GM12878 (cell line): ENCODE results near the gene FLT1. TPM values are rescaled to one million over a fixed set of nuclear protein-coding genes. Genes with fewer than 3 reads are reported as not detected.

Source experiments
- ATAC-seq: fragments of 200-7000 bp; cut with Tn5 transposase; 3 replicates; pipeline ENCODE4 v1.9.1; 2020; ENCODE audit warnings: mild to moderate bottlenecking, moderate library complexity
- BruUV-seq: library from RNA; stranded (reverse); fragments of 400-500 nt; replicated peaks from 2 replicates; lab custom pipeline; 2021; lab: Mats Ljungman, UMichigan
- CTCF ChIA-PET: fragments of 300-600 bp; sonication (Branson Sonifier 250); formaldehyde crosslinking; extraction: SDS; loops from one replicate; lab custom pipeline; 2021; ENCODE audit warnings: inconsistent platforms; lab: Yijun Ruan, JAX
- POLR2A ChIA-PET: fragments of 350-600 bp; formaldehyde crosslinking; extraction: SDS; loops from one replicate; lab custom pipeline; 2021; ENCODE audit warnings: inconsistent platforms; lab: Charles Lee
- RAD21 ChIA-PET: fragments of 300-600 bp; sonication (Branson Sonifier 250); formaldehyde crosslinking; loops from one replicate; lab custom pipeline; 2023; ENCODE audit warnings: antibody characterized with exemption; ENCODE audit not compliant: unreplicated experiment; lab: Charles Lee
- SMC1A ChIA-PET: fragments of 300-600 bp; sonication (Branson Sonifier 250); formaldehyde crosslinking; loops from one replicate; lab custom pipeline; 2023; ENCODE audit not compliant: unreplicated experiment, uncharacterized antibody; lab: Charles Lee
- DNase-seq: peaks from one replicate; pipeline ENCODE4 v3.0.0-alpha.2; 2011; ENCODE audit warnings: low read depth, low spot score
- FAIRE-seq: peaks from 3 replicates; lab custom pipeline; 2011; peaks lifted over from hg19 to GRCh38; lab: Jason Lieb, UNC
- H2AFZ ChIP-seq: 2 replicates; pipeline ENCODE4 v1.6.0; 2011; ENCODE audit warnings: low read depth, low read length, control low read depth; ENCODE audit not compliant: control insufficient read depth
- H3K27ac ChIP-seq: 2 replicates; pipeline ENCODE4 v1.5.1; 2011; ENCODE audit warnings: control low read depth; ENCODE audit not compliant: control insufficient read depth, insufficient read depth
- H3K27me3 ChIP-seq, 2 experiments: replicated peaks in 1 of 2; 2 replicates each; pipeline versions ENCODE4 v1.6.0 to v1.6.1; 2011; ENCODE audit warnings: low read length in 1 of 2; ENCODE audit not compliant: control insufficient read depth in 2 of 2, insufficient read depth in 2 of 2
- H3K36me3 ChIP-seq, 2 experiments: 2 replicates each; pipeline ENCODE4 v1.5.1; 2011; ENCODE audit warnings: low read length in 1 of 2; ENCODE audit not compliant: control insufficient read depth in 2 of 2, insufficient read depth in 2 of 2
- H3K4me1 ChIP-seq: 2 replicates; pipeline ENCODE4 v1.6.1; 2011; ENCODE audit warnings: mild to moderate bottlenecking, low read length, moderate library complexity, mixed read lengths; ENCODE audit not compliant: control insufficient read depth, insufficient read depth
- H3K4me2 ChIP-seq: 2 replicates; pipeline ENCODE4 v1.6.0; 2011; ENCODE audit warnings: control low read depth; ENCODE audit not compliant: control insufficient read depth, insufficient read depth
- H3K4me3 ChIP-seq: fragments of 200-600 bp; sonication (generic); 2 replicates; pipeline ENCODE4 v1.5.1; 2016
- H3K79me2 ChIP-seq: 2 replicates; pipeline ENCODE4 v1.6.0; 2011; ENCODE audit warnings: low read length; ENCODE audit not compliant: control insufficient read depth, insufficient read depth
- H3K9ac ChIP-seq: 2 replicates; pipeline ENCODE4 v1.8.0; 2011; ENCODE audit warnings: low read length, control low read depth, mixed read lengths; ENCODE audit not compliant: control insufficient read depth, insufficient read depth
- H3K9me3 ChIP-seq: replicated peaks from 3 replicates; pipeline ENCODE4 v1.5.1; 2011; ENCODE audit warnings: mild to moderate bottlenecking, low read length; ENCODE audit not compliant: control insufficient read depth, insufficient read depth
- H4K20me1 ChIP-seq: 2 replicates; pipeline ENCODE4 v1.6.0; 2011; ENCODE audit not compliant: control insufficient read depth, insufficient read depth
- CHD2 ChIP-seq: IDR thresholded peaks from 2 replicates; pipeline ENCODE4 v1.6.1; 2011; ENCODE audit warnings: low read depth, low read length, improper control_type of control experiment, borderline replicate concordance
- HCFC1 ChIP-seq: fragments of 150-350 bp; IDR thresholded peaks from 2 replicates; pipeline ENCODE4 v1.6.1; 2014; ENCODE audit warnings: low read length
- MTA3 ChIP-seq: IDR thresholded peaks from 2 replicates; pipeline ENCODE4 v1.6.1; 2012; ENCODE audit warnings: low read length, inconsistent platforms, borderline replicate concordance
- PML ChIP-seq: IDR thresholded peaks from 2 replicates; pipeline ENCODE4 v1.6.1; 2012; ENCODE audit warnings: low read length, inconsistent platforms
- POU2F2 ChIP-seq: IDR thresholded peaks from 3 replicates; pipeline ENCODE4 v1.6.1; 2011; ENCODE audit warnings: low read depth, mild to moderate bottlenecking, low read length, borderline replicate concordance
- SPI1 ChIP-seq: IDR thresholded peaks from 2 replicates; pipeline ENCODE4 v1.6.1; 2011; ENCODE audit warnings: low read depth, mild to moderate bottlenecking, low read length, moderate library complexity, borderline replicate concordance; ENCODE audit not compliant: insufficient read depth
- SREBF1 ChIP-seq: IDR thresholded peaks from 2 replicates; pipeline ENCODE4 v1.6.1; 2012; ENCODE audit warnings: mild to moderate bottlenecking, low read length
- WGBS: methylation state at CpG from one replicate; pipeline ENCODE4 v1.1.6; 2016; ENCODE audit warnings: low lambda C conversion rate; ENCODE audit not compliant: insufficient replicate concordance, insufficient coverage; ENCODE audit errors: missing lambda C conversion rate; 5-methylcytosine and 5-hydroxymethylcytosine counted together
- in situ Hi-C: fragments of 300-500 bp; cut with MboI; formaldehyde crosslinking; loops from 9 replicates; pipeline ENCODE4 v1.14.3; 2018; ENCODE audit warnings: mixed read lengths
- intact Hi-C: fragments of 100-400 bp; cut with micrococcal nuclease; formaldehyde crosslinking; loops from one replicate; pipeline ENCODE4 v1.14.2; 2022; ENCODE audit not compliant: unreplicated experiment
- polyA plus RNA-seq, 11 experiments: library from polyadenylated mRNA; depleted of rRNA in 4 of 11; unstranded in 6 of 11; stranded (reverse) in 5 of 11; fragments of >200 nt; fragmentation: Nextera tagmentation in 4 of 11; fragmentation: Illumina TruSeq in 1 of 11; extraction: Ambion mirVana in 4 of 11; extraction: Trizol in 1 of 11; gene quantifications; 1 replicate in 1 of 11; 2 replicates in 10 of 11; pipeline versions ENCODE4 v1.2.1 to v1.2.3, GENCODE V29; 2011 to 2016; ENCODE audit warnings: inconsistent platforms in 2 of 11, missing spikeins in 2 of 11, low read depth in 1 of 11
- total RNA-seq, 4 experiments: library from RNA; depleted of rRNA in 3 of 4; stranded (reverse); fragments of >200 nt in 3 of 4; fragmentation: Illumina TruSeq in 1 of 4; extraction: Trizol in 1 of 4; gene quantifications; 2 replicates each; pipeline versions ENCODE4 v1.2.1 to v1.2.3, GENCODE V29; 2013 to 2021
- TF ChIP-seq, protein P1 (sequence below): IDR thresholded peaks from 2 replicates; pipeline ENCODE4 v1.6.1; 2011; ENCODE audit warnings: mild to moderate bottlenecking, low read depth, low read length, moderate library complexity; ENCODE audit not compliant: insufficient replicate concordance

The FLT1 gene
- total and polyA plus RNA-seq, 10 of the 15 experiments (the other 5 are each of a cell fraction or from before 2014, with no cell fraction given), result 0.55 to 5.6 (median 0.84) TPM

DNA sequence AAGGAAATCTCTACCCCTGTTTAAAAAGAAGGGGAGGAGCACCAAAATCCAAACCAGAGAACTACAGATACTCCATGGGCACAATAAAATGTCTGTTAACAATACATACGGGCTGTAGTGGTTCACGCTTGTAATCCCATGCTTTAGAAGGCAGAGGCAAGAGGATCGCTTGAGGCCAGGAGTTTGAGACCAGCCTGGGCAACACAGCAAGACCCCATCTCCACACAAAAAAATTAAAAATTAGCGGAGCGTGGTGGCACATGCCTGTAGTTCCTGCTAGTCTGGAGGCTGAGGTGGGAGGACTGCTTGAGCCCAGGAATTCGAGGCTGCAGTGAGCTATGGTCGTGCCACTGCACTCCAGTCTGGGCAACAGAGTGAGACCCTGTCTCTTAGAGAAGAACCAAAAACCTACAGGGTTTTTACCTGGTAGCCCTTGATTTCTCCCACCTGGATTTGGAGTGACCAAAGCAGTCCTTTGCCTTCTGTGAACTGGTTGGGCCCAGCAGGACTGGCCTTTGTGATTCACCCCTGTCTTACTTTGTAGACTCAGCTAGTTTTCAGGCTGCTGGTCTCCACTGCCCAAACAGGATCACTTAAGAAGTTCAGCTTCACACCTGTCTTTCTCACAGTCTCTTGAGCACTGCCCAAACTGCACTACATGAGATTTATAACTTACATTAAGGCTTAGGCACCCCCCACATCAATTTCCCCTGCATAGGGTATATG, 38.7 kb upstream of the FLT1 start:
- Histone ChIP-seq H3K9me3 (peaks cover 11% of the 10 kb centered on the region; the same call in 2 of the 3 replicates), H3K9ac (no peak overlapping the region), H2AFZ (no peak overlapping the region), H3K4me3 (no peak overlapping the region), H3K27ac (no peak overlapping the region), H3K4me2 (no peak overlapping the region), H4K20me1 (no peaks in the 10 kb centered on the region), H3K4me1 (peaks cover 8% of the 10 kb centered on the region), H3K27me3 (peaks cover 10 to 18% of the 10 kb centered on the region in 2 experiments), H3K79me2 (no peaks in the 10 kb centered on the region), H3K36me3 (no peaks in the 10 kb centered on the region)
- ChIA-PET POLR2A (interaction anchor here (1.0 kb wide), 1 partner anchor 8 kb away, joined by 3 read pairs; no protein-coding TSS in a partner anchor), RAD21 (interaction anchor here (1.0 kb wide), 1 partner anchor 8 kb away, joined by 4 read pairs; no protein-coding TSS in a partner anchor), CTCF (interaction anchor here (0.7 kb wide), 1 partner anchor 13 kb away, joined by 3 read pairs; no protein-coding TSS in a partner anchor), SMC1A (interaction anchor here (0.6 to 1.4 kb wide), 5 partner anchors 11 to 171 kb away, joined by 3 to 5 read pairs (median 3); no protein-coding TSS in a partner anchor)
- TF ChIP-seq HCFC1 (no peak), PML (no peak), POU2F2 (no peak), SPI1 (no peak), MTA3 (no peak), SREBF1 (no peak), CHD2 (no peak)
- TF ChIP-seq, protein P1, sequence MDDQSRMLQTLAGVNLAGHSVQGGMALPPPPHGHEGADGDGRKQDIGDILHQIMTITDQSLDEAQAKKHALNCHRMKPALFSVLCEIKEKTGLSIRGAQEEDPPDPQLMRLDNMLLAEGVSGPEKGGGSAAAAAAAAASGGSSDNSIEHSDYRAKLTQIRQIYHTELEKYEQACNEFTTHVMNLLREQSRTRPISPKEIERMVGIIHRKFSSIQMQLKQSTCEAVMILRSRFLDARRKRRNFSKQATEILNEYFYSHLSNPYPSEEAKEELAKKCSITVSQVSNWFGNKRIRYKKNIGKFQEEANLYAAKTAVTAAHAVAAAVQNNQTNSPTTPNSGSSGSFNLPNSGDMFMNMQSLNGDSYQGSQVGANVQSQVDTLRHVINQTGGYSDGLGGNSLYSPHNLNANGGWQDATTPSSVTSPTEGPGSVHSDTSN, result no peak
- no peak for ATAC-seq
- no peak for DNase-seq
- in situ Hi-C loops (no loop called here), intact Hi-C loops (no loop called here)
- no peak for FAIRE-seq
- no TSS peak for BruUV-seq
- 85% methylated on average over 7 of the region's 7 CpGs for WGBS
